H1 (cell line): ENCODE results near the gene FGF14. TPM values are rescaled to one million over a fixed set of nuclear protein-coding genes. Genes with fewer than 3 reads are reported as not detected.

Experiments
- CTCF ChIA-PET: fragments of 300-600 bp; sonication (Branson Sonifier 250); formaldehyde crosslinking; loops from one replicate; lab custom pipeline; 2021; ENCODE audit not compliant: partially characterized antibody; lab: Charles Lee
- POLR2A ChIA-PET: fragments of 300-600 bp; sonication (Branson Sonifier 250); formaldehyde crosslinking; loops from one replicate; lab custom pipeline; 2021; ENCODE audit warnings: inconsistent platforms; ENCODE audit not compliant: partially characterized antibody; lab: Charles Lee
- DNase-seq, 2 experiments: peaks; one replicate each; pipeline versions ENCODE4 v3.0.0 to v3.0.0-alpha.2; 2010 to 2022; ENCODE audit warnings: low spot score in 2 of 2, low read depth in 1 of 2, mixed read lengths in 1 of 2
- FAIRE-seq: peaks from 2 replicates; lab custom pipeline; 2011; peaks lifted over from hg19 to GRCh38; lab: Jason Lieb, UNC
- H2AFZ ChIP-seq: 2 replicates; pipeline ENCODE4 v1.8.1; 2012; ENCODE audit warnings: low read length, inconsistent platforms
- H2AK5ac ChIP-seq: 2 replicates; pipeline ENCODE4 v1.6.1; 2013; ENCODE audit warnings: low read depth, low read length
- H2BK120ac ChIP-seq: replicated peaks from 2 replicates; pipeline ENCODE3; 2013; ENCODE audit warnings: low read depth, low read length, inconsistent platforms
- H2BK12ac ChIP-seq: 2 replicates; pipeline ENCODE4 v1.6.1; 2013; ENCODE audit warnings: low read depth, low read length
- H2BK15ac ChIP-seq: 2 replicates; pipeline ENCODE4 v1.6.1; 2013; ENCODE audit warnings: low read length
- H2BK20ac ChIP-seq: 2 replicates; pipeline ENCODE4 v1.6.1; 2013; ENCODE audit warnings: low read length
- H2BK5ac ChIP-seq: 2 replicates; pipeline ENCODE4 v1.6.1; 2013; ENCODE audit warnings: low read depth, low read length
- H3K14ac ChIP-seq: 2 replicates; pipeline ENCODE4 v1.6.1; 2013; ENCODE audit warnings: inconsistent platforms; ENCODE audit not compliant: insufficient read length
- H3K18ac ChIP-seq: 2 replicates; pipeline ENCODE4 v1.6.1; 2013; ENCODE audit warnings: low read length; ENCODE audit errors: extremely low read depth
- H3K23ac ChIP-seq: 2 replicates; pipeline ENCODE4 v1.6.1; 2013; ENCODE audit warnings: inconsistent platforms; ENCODE audit not compliant: insufficient read length
- H3K23me2 ChIP-seq: 2 replicates; pipeline ENCODE4 v1.6.1; 2013; ENCODE audit warnings: low read depth, low read length
- H3K27ac ChIP-seq: 2 replicates; pipeline ENCODE4 v1.6.1; 2011; ENCODE audit warnings: low read depth, low read length, inconsistent platforms
- H3K27me3 ChIP-seq, 4 experiments: replicated peaks in 1 of 4; 1 replicate in 1 of 4; 2 replicates in 3 of 4; pipeline versions ENCODE4 v1.6.1 to v1.8.1; 2011 to 2013; ENCODE audit warnings: low read length in 3 of 4, mild to moderate bottlenecking in 3 of 4, inconsistent platforms in 2 of 4, mixed read lengths in 2 of 4, moderate library complexity in 1 of 4; ENCODE audit not compliant: control insufficient read depth in 3 of 4, insufficient read depth in 3 of 4; ENCODE audit errors: extremely low read depth in 1 of 4
- H3K36me3 ChIP-seq, 4 experiments: 2 replicates each; pipeline versions ENCODE4 v1.6.1 to v1.8.1; 2011 to 2013; ENCODE audit warnings: mild to moderate bottlenecking in 4 of 4, low read length in 3 of 4, moderate library complexity in 2 of 4, control low read depth in 1 of 4, inconsistent platforms in 1 of 4; ENCODE audit not compliant: insufficient read depth in 4 of 4, control insufficient read depth in 2 of 4
- H3K4ac ChIP-seq: replicated peaks from 2 replicates; pipeline ENCODE3; 2013; ENCODE audit warnings: low read length, low read depth, mixed read lengths, inconsistent platforms; ENCODE audit not compliant: insufficient read length
- H3K4me1 ChIP-seq, 4 experiments: replicated peaks in 1 of 4; 1 replicate in 1 of 4; 2 replicates in 3 of 4; pipeline versions ENCODE4 v1.6.1 to v1.8.1; 2011 to 2013; ENCODE audit warnings: low read length in 3 of 4, inconsistent platforms in 2 of 4, mixed read lengths in 1 of 4; ENCODE audit not compliant: insufficient read depth in 4 of 4, control insufficient read depth in 3 of 4
- H3K4me2 ChIP-seq, 2 experiments: 2 replicates each; pipeline versions ENCODE4 v1.6.1 to v1.8.1; 2011 to 2013; ENCODE audit warnings: low read depth in 2 of 2, low read length in 2 of 2, control low read depth in 1 of 2, inconsistent platforms in 1 of 2, mild to moderate bottlenecking in 1 of 2; ENCODE audit not compliant: insufficient read depth in 1 of 2
- H3K4me3 ChIP-seq, 4 experiments: fragments of 200-600, 300-600 bp in 1 of 4; sonication (generic), shearing (Covaris generic), sonication (Bioruptor Twin) in 1 of 4; 2 replicates each; pipeline versions ENCODE4 v1.5.1 to v1.8.1; 2011 to 2016; ENCODE audit warnings: low read length in 4 of 4, low read depth in 3 of 4, control low read depth in 2 of 4, inconsistent platforms in 2 of 4, mild to moderate bottlenecking in 2 of 4, mixed read lengths in 1 of 4, moderate library complexity in 1 of 4; ENCODE audit not compliant: insufficient read depth in 2 of 4; ENCODE audit errors: extremely low read depth in 1 of 4
- H3K56ac ChIP-seq: replicated peaks from 2 replicates; pipeline ENCODE3; 2013; ENCODE audit warnings: low read depth, mild to moderate bottlenecking, mixed read lengths, low read length, inconsistent platforms; ENCODE audit not compliant: insufficient read length
- H3K79me1 ChIP-seq: 2 replicates; pipeline ENCODE4 v1.6.1; 2013; ENCODE audit warnings: low read depth, low read length, control low read depth
- H3K79me2 ChIP-seq, 2 experiments: 2 replicates each; pipeline versions ENCODE4 v1.6.1 to v1.8.1; 2012 to 2013; ENCODE audit warnings: low read length in 2 of 2, mild to moderate bottlenecking in 2 of 2, inconsistent platforms in 1 of 2; ENCODE audit not compliant: insufficient read depth in 2 of 2, control insufficient read depth in 1 of 2
- H3K9ac ChIP-seq, 4 experiments: replicated peaks in 1 of 4; 1 replicate in 1 of 4; 2 replicates in 3 of 4; pipeline versions ENCODE4 v1.6.1 to v1.8.1; 2011 to 2013; ENCODE audit warnings: low read depth in 3 of 4, low read length in 3 of 4, control low read depth in 2 of 4, mild to moderate bottlenecking in 2 of 4, moderate library complexity in 2 of 4, inconsistent platforms in 1 of 4; ENCODE audit errors: extremely low read depth in 1 of 4
- H3K9me3 ChIP-seq, 2 experiments: 2 replicates each; pipeline versions ENCODE4 v1.6.1 to v1.8.1; 2012 to 2013; ENCODE audit warnings: mild to moderate bottlenecking in 2 of 2, moderate library complexity in 2 of 2, control low read depth in 1 of 2, inconsistent platforms in 1 of 2, low read depth in 1 of 2, low read length in 1 of 2, mixed read lengths in 1 of 2; ENCODE audit not compliant: insufficient read depth in 2 of 2
- H4K20me1 ChIP-seq, 2 experiments: replicated peaks in 1 of 2; 2 replicates each; pipeline versions ENCODE3 to v1.8.1; 2011 to 2013; ENCODE audit warnings: inconsistent platforms in 2 of 2, low read length in 2 of 2, mild to moderate bottlenecking in 1 of 2; ENCODE audit not compliant: insufficient read depth in 2 of 2, control insufficient read depth in 1 of 2
- H4K5ac ChIP-seq: 2 replicates; pipeline ENCODE4 v1.6.1; 2013; ENCODE audit warnings: low read length, low read depth, mixed read lengths, inconsistent platforms; ENCODE audit not compliant: insufficient read length
- H4K8ac ChIP-seq: 2 replicates; pipeline ENCODE4 v1.8.0; 2013; ENCODE audit warnings: mild to moderate bottlenecking, moderate library complexity, low read length, inconsistent platforms; ENCODE audit not compliant: insufficient read depth; ENCODE audit errors: extremely low read depth
- H4K91ac ChIP-seq: replicated peaks from 2 replicates; pipeline ENCODE3; 2013; ENCODE audit warnings: low read length, mixed read lengths, inconsistent platforms; ENCODE audit not compliant: insufficient read length
- CHD2 ChIP-seq: IDR thresholded peaks from 2 replicates; pipeline ENCODE4 v1.6.1; 2012; ENCODE audit warnings: low read length, improper control_type of control experiment
- GTF2F1 ChIP-seq: IDR thresholded peaks from 2 replicates; pipeline ENCODE4 v1.6.1; 2012; ENCODE audit warnings: low read depth, low read length, improper control_type of control experiment, borderline replicate concordance
- SUZ12 ChIP-seq: fragments of 200-600 bp; sonication (generic); IDR thresholded peaks from 2 replicates; pipeline ENCODE4 v1.6.1; 2012; ENCODE audit warnings: mild to moderate bottlenecking, inconsistent platforms, low read length, moderate library complexity, mixed read lengths
- WGBS, 2 experiments: shearing (Covaris generic) in 1 of 2; methylation state at CpG; one replicate each; pipeline versions ENCODE4 v1.1.6 to v1.1.7; 2013 to 2015; ENCODE audit warnings: low lambda C conversion rate in 2 of 2, mixed read lengths in 2 of 2, inconsistent platforms in 1 of 2, low coverage in 1 of 2, missing lambda C conversion rate in 1 of 2; ENCODE audit not compliant: insufficient replicate concordance in 2 of 2, insufficient coverage in 1 of 2, insufficient read length in 1 of 2; ENCODE audit errors: extremely low coverage in 1 of 2, missing lambda C conversion rate in 1 of 2; 5-methylcytosine and 5-hydroxymethylcytosine counted together
- polyA plus RNA-seq, 7 experiments: library from polyadenylated mRNA; depleted of rRNA in 3 of 7; stranded (reverse) in 5 of 7; unstranded in 2 of 7; fragments of >200 nt in 5 of 7; fragments of 200-250 nt in 2 of 7; gene quantifications; 1 replicate in 5 of 7; 2 replicates in 1 of 7; 4 replicates in 1 of 7; pipeline versions ENCODE4 v1.2.1 to v1.2.3, GENCODE V29; 2011 to 2013; ENCODE audit warnings: missing spikeins in 2 of 7, mixed read lengths in 2 of 7
- total RNA-seq: library from RNA; stranded (reverse); fragmentation: NEBNext Ultra II Directional; extraction: Animal tissue kit (Norgen Biotek cat#: 25700); gene quantifications from 2 replicates; pipeline ENCODE4 v1.2.1, GENCODE V29; 2021

The FGF14 gene
- total and polyA plus RNA-seq, 2 of the 8 experiments (the other 6 are each of a cell fraction or from before 2014, with no cell fraction given) = 0.05 to 0.58 TPM

- Histone ChIP-seq H3K14ac (no peak overlapping the region), H3K4me1 (no peaks in the 10 kb centered on the region), H2BK20ac (no peak overlapping the region), H4K91ac (no peak overlapping the region), H2AK5ac (no peak overlapping the region), H3K27ac (no peak overlapping the region), H2BK120ac (no peak overlapping the region), H2BK15ac (no peak overlapping the region), H3K27me3 (no peaks in the 10 kb centered on the region), H3K9ac (no peak overlapping the region), H3K36me3 (no peaks in the 10 kb centered on the region), H3K56ac (no peak overlapping the region), H3K79me2 (no peaks in the 10 kb centered on the region), H4K8ac (no peak overlapping the region), H3K23ac (no peak overlapping the region), H2BK5ac (no peak overlapping the region), H3K4me2 (no peak overlapping the region), H3K4me3 (no peak overlapping the region), H2AFZ (no peak overlapping the region), H3K18ac (no peak overlapping the region), H4K20me1 (no peaks in the 10 kb centered on the region), H3K9me3 (no peaks in the 10 kb centered on the region), H3K23me2 (no peaks in the 10 kb centered on the region), H4K5ac (no peak overlapping the region), H3K4ac (no peak overlapping the region), H2BK12ac (no peak overlapping the region), H3K79me1 (no peaks in the 10 kb centered on the region)
- ChIA-PET POLR2A (no interaction called here), CTCF (no interaction called here)
- TF ChIP-seq SUZ12 = no peak
- no peak for TF ChIP-seq GTF2F1
- TF ChIP-seq CHD2 = no peak
- WGBS, 2 experiments = 85% methylated on average over 8 of the region's 9 CpGs; no CpG with 5 or more reads in 1 of the 2 experiments
- FAIRE-seq (no peak), DNase-seq (no peak)
Observed at GRCh38 chr13:101739382-101740178, 662.3 kb downstream of the FGF14 start.
